GM21576 (cell line): Measurements from ENCODE around the gene ATG9B.
"Not testable (repeated sequence)": the region's sequence is repeated elsewhere in the genome, so short reads cannot be mapped to it uniquely, and the experiment has no call there.

Experiments
- ATAC-seq: cut with Tn5 transposase; IDR thresholded peaks from one replicate; pipeline ENCODE4 v1.9.1; 2021; ENCODE audit warnings: mild to moderate bottlenecking, moderate library complexity; ENCODE audit not compliant: unreplicated experiment

Gene ATG9B

GRCh38 chr7:151059367-151060112 lies 35.2 kb upstream of the ATG9B start, which contains the start of gene SLC4A2:
Gene SLC4A2 (plus strand): TSS chr7:151059589. CDS start chr7:151061988, 2,399 bp downstream.
- ATAC-seq = peak; percentile 28

GRCh38 chr7:151058781-151059366 lies 34.6 kb upstream of the ATG9B start:
- ATAC-seq = no peak

- ATAC-seq = peak; percentile 89
These were observed 33.9 kb upstream of the ATG9B start for GRCh38 chr7:151057989-151058780.

- ATAC-seq = peak; percentile 7
These were observed 33.3 kb upstream of the ATG9B start, which contains the start of gene CDK5 for GRCh38 chr7:151057506-151057988. Gene CDK5 (minus strand): TSS chr7:151057897. CDS start chr7:151057848, 49 bp downstream.

GRCh38 chr7:151056666-151057505 lies 32.6 kb upstream of the ATG9B start:
- ATAC-seq = no peak

GRCh38 chr7:151056283-151056665 lies 32.0 kb upstream of the ATG9B start:
- ATAC-seq = no peak

GRCh38 chr7:151053751-151054150 lies 29.5 kb upstream of the ATG9B start:
- no peak for ATAC-seq

GRCh38 chr7:151053096-151053495 lies 28.8 kb upstream of the ATG9B start:
- ATAC-seq = no peak

- no peak for ATAC-seq
These were observed 26.8 kb upstream of the ATG9B start for GRCh38 chr7:151051108-151051507.

- no peak for ATAC-seq
These were observed 24.7 kb upstream of the ATG9B start for GRCh38 chr7:151048911-151049463.

- ATAC-seq = no peak
These were observed 23.9 kb upstream of the ATG9B start, which contains the start of gene ASIC3 for GRCh38 chr7:151047976-151048815. Gene ASIC3 (plus strand): TSS chr7:151048531. CDS start chr7:151048886, 355 bp downstream.

- no peak for ATAC-seq
These were observed 22.6 kb upstream of the ATG9B start for GRCh38 chr7:151046603-151047573.

- ATAC-seq = no peak
These were observed 21.7 kb upstream of the ATG9B start for GRCh38 chr7:151045967-151046366.

GRCh38 chr7:151045262-151045661 lies 21.0 kb upstream of the ATG9B start:
- ATAC-seq = no peak

GRCh38 chr7:151043959-151044358 lies 19.7 kb upstream of the ATG9B start:
- no peak for ATAC-seq

GRCh38 chr7:151043449-151043848 lies 19.2 kb upstream of the ATG9B start:
- ATAC-seq = not testable (repeated sequence)

- ATAC-seq = no peak
These were observed 16.5 kb upstream of the ATG9B start for GRCh38 chr7:151040616-151041375.
